ENCODE results near the gene FBXL7. TPM values are rescaled to one million over a fixed set of nuclear protein-coding genes. Genes with fewer than 3 reads are reported as not detected.

FBXL7 gene
- total RNA-seq, 4 donors from 2014 or later: 9.5 to 25.2 (median 16.0) TPM

DNA sequence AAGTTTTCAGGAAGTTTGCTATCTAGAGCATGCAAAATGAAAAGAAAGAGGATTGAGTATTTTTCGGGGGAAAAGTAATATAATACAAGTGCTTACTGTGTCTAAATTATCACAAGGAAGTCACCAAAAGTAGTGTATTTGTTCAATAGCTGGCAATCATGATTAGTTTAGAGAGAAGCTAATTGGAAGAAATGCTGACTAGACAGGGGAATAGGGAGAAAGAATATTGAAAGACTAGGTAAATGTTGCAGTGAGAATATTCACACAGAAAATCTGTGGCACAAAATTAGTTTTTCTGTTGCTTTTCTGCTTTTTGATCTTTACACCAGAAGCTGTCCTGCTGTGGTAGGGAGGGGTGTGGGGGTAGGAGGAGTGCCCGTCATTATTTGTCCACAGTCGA lies 440.9 kb downstream of the FBXL7 start:
- TF ChIP-seq, protein P1, sequence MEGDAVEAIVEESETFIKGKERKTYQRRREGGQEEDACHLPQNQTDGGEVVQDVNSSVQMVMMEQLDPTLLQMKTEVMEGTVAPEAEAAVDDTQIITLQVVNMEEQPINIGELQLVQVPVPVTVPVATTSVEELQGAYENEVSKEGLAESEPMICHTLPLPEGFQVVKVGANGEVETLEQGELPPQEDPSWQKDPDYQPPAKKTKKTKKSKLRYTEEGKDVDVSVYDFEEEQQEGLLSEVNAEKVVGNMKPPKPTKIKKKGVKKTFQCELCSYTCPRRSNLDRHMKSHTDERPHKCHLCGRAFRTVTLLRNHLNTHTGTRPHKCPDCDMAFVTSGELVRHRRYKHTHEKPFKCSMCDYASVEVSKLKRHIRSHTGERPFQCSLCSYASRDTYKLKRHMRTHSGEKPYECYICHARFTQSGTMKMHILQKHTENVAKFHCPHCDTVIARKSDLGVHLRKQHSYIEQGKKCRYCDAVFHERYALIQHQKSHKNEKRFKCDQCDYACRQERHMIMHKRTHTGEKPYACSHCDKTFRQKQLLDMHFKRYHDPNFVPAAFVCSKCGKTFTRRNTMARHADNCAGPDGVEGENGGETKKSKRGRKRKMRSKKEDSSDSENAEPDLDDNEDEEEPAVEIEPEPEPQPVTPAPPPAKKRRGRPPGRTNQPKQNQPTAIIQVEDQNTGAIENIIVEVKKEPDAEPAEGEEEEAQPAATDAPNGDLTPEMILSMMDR (IDR thresholded peaks at IDR 0.05; ENCODE audit: low read depth): no peak

DNA sequence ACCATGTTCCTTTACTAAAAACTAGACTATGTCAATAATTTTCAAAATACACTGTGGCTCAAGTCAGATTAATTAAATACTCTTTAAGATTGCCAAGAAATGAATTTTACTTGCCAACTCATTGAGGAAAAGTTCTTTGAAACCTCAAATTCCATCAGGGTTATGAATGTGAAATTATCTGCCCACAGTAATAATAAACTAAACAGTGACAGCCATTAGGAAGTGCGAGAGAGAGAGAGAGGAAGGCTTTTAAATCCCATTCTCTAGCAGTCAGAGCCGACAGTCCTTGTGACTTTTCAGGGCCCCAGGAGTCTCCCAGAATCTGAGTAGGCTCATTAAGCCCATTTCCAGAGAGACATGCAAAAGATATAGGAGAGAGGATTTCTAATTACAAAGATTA lies 443.5 kb downstream of the FBXL7 start:
- TF ChIP-seq, protein P1 (IDR thresholded peaks at IDR 0.05; ENCODE audit: low read depth): no peak

DNA sequence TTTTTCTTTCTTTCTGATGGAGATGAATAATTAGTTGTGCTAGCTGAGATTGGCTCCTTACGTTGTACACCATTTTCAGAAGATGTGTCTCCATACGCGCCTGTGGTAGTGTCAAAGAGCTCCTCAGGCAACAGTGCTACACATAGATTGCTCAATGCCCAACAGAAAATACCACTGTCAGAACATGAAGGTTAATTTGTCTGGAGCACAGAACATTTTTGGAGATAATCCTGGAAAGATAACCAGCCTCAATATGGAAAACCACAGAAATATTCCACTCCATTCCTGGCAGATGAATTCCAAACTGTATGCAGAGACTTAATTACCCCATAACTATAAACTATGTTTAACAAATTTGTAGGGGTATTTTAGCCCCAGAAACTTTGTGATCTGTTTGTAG lies 446.0 kb downstream of the FBXL7 start:
- TF ChIP-seq, protein P1 (IDR thresholded peaks at IDR 0.05; ENCODE audit: low read depth): no peak

DNA sequence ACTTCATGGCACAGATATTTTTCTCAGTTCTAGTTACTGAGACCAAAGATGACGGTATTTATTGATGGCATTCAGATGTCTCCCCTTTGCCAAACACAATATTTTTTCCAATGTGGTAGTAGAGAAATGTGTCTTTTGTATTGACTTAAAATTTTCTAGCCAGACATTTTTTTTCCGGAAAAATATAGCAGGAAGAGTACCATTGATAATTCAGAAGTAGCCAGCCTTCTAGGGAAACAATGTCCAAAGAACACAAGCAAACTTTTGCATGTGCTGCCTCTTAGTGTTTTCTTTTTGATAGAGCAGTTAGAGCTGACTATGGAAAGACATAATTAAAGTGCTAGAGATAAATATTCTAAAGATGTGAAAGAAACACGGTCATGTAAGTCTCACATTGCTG lies 448.2 kb downstream of the FBXL7 start:
- TF ChIP-seq, protein P1 (IDR thresholded peaks at IDR 0.05; ENCODE audit: low read depth): no peak

DNA sequence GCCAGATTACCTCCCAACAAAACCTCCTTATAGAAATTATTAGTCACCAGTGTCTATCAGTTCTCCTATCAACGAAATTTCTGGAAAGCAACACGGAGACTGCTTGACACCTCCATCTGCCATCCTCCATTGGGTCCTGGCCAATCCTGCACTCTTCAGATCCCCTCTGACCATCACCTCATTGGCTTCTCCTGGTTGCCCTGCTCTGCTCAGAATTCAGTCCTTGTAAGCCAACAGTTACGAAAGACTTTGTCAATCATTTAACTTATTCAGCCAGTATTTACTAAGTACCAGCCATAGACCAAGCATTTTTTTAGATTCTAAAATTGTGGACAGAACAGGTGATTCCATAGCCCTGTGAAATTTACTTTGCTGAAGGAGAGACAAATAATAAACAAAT lies 451.1 kb downstream of the FBXL7 start:
- TF ChIP-seq, protein P1 (IDR thresholded peaks at IDR 0.05; ENCODE audit: low read depth): no peak

DNA sequence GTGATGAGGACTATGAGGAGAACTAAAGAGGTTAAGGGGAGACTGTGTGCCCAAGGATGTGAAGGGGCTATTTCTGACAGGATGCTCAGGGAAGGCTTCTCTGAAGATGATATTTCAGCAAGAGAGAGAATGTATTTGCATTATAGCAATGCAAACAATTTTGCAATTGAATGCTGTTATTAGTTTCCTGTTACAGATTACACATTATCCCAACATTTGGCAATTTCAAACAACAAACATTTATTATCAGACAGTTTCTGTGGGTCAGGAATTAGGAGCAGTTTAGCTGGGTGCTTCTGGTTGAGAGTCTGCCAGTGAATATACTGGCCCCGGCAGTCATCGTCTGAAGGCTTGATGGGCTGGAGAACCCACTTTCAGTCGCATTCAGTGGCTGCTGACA lies 451.6 kb downstream of the FBXL7 start:
- TF ChIP-seq, protein P1 (IDR thresholded peaks at IDR 0.05; ENCODE audit: low read depth): no peak

DNA sequence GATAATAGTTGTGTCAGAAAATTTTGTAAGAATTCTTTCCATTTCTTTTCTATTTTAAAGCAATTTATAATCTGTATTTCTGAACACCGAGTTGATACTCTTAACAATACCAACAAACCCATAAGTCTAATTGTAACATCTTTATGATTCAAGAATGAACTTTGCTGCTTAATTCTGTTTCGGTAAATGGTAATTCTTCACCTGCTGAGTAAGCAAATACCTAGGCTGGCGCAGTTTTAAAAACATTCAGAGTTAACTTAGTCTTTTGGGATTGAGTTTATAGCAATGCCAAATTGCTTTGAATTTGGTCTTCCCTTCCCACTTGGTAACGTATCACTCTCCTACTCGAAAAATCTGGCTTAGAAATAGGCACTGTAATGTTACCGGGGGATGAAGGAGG lies 456.6 kb downstream of the FBXL7 start:
- TF ChIP-seq, protein P1 (IDR thresholded peaks at IDR 0.05; ENCODE audit: low read depth): no peak

All from subcutaneous adipose tissue (tissue), 4 donors.